PC-9 (cell line): ENCODE data around the gene GRB2. TPM values are rescaled to one million over a fixed set of nuclear protein-coding genes. Genes with fewer than 3 reads are reported as not detected.

Experiments used
- BruUV-seq: library from RNA; stranded (reverse); fragments of 400-500 nt; replicated peaks from 2 replicates; lab custom pipeline; 2021; lab: Mats Ljungman, UMichigan
- CTCF ChIA-PET: fragments of 300-600 bp; sonication (Branson Sonifier 250); formaldehyde crosslinking; loops from one replicate; lab custom pipeline; 2022; ENCODE audit warnings: antibody characterized with exemption; lab: Charles Lee
- POLR2A ChIA-PET: fragments of 300-600 bp; sonication (Branson Sonifier 250); formaldehyde crosslinking; loops from one replicate; lab custom pipeline; 2022; ENCODE audit warnings: antibody characterized with exemption; ENCODE audit not compliant: unreplicated experiment; lab: Charles Lee
- DNase-seq, 2 experiments: peaks; one replicate each; pipeline versions ENCODE4 v3.0.0 to v3.0.0-alpha.2; 2015 to 2022; ENCODE audit warnings: mixed read lengths in 1 of 2
- H2AFZ ChIP-seq: fragments of 200-600 bp; sonication (generic); 2 replicates; pipeline ENCODE4 v1.8.1; 2017; ENCODE audit warnings: antibody characterized with exemption
- H3F3A ChIP-seq: fragments of 200-600 bp; sonication (generic); 2 replicates; pipeline ENCODE4 v1.8.1; 2017; ENCODE audit warnings: antibody characterized with exemption, mild to moderate bottlenecking, low read depth; ENCODE audit not compliant: insufficient read depth
- H3K27ac ChIP-seq: fragments of 200-600 bp; sonication (generic); 2 replicates; pipeline ENCODE4 v1.6.1; 2016; ENCODE audit warnings: mixed run types
- H3K27me3 ChIP-seq: fragments of 200-600 bp; sonication (generic); 2 replicates; pipeline ENCODE4 v1.6.1; 2016; ENCODE audit warnings: low read depth, mixed run types; ENCODE audit not compliant: insufficient read depth
- H3K36me3 ChIP-seq: fragments of 200-600 bp; sonication (generic); 2 replicates; pipeline ENCODE4 v1.6.1; 2016; ENCODE audit warnings: low read depth, mixed run types
- H3K4me1 ChIP-seq: fragments of 200-600 bp; sonication (generic); replicated peaks from 2 replicates; pipeline ENCODE4 v1.6.1; 2016; ENCODE audit warnings: mixed run types; ENCODE audit not compliant: insufficient read depth
- H3K4me2 ChIP-seq: fragments of 200-600 bp; sonication (generic); 2 replicates; pipeline ENCODE4 v1.6.1; 2017; ENCODE audit warnings: mixed run types
- H3K4me3 ChIP-seq: fragments of 200-600 bp; sonication (generic); 2 replicates; pipeline ENCODE4 v1.6.1; 2016; ENCODE audit warnings: mixed run types
- H3K79me2 ChIP-seq: fragments of 200-600 bp; sonication (generic); 2 replicates; pipeline ENCODE4 v1.6.1; 2017; ENCODE audit warnings: low read depth, mixed run types
- H3K9me2 ChIP-seq: fragments of 200-600 bp; sonication (generic); 2 replicates; pipeline ENCODE4 v1.8.1; 2017; ENCODE audit warnings: mild to moderate bottlenecking; ENCODE audit not compliant: insufficient read depth
- H3K9me3 ChIP-seq: fragments of 200-600 bp; sonication (generic); 2 replicates; pipeline ENCODE4 v1.8.1; 2016; ENCODE audit warnings: low read depth; ENCODE audit not compliant: insufficient read depth
- H4K20me1 ChIP-seq: fragments of 200-600 bp; sonication (generic); 2 replicates; pipeline ENCODE4 v1.8.1; 2017; ENCODE audit not compliant: insufficient read depth
- EZH2 ChIP-seq: fragments of 200-600 bp; sonication (generic); IDR thresholded peaks from 2 replicates; pipeline ENCODE4 v1.8.0; 2017; ENCODE audit warnings: antibody characterized with exemption, low read depth
- intact Hi-C: fragments of 100-400 bp; cut with micrococcal nuclease; formaldehyde crosslinking; loops from one replicate; pipeline ENCODE4 v1.10.0; 2022; ENCODE audit not compliant: unreplicated experiment
- total RNA-seq: library from RNA; stranded (reverse); gene quantifications from 2 replicates; pipeline ENCODE4 v1.2.3, GENCODE V29; 2021
- TF ChIP-seq, protein P1 (sequence below): fragments of 200-600 bp; sonication (generic); conservative IDR thresholded peaks from 2 replicates; pipeline ENCODE4 v1.6.1; 2017; ENCODE audit warnings: mixed run types, antibody characterized with exemption, mild to moderate bottlenecking, moderate library complexity

Gene GRB2
- total RNA-seq, 1 experiment from 2014 or later = 75.3 TPM

DNA sequence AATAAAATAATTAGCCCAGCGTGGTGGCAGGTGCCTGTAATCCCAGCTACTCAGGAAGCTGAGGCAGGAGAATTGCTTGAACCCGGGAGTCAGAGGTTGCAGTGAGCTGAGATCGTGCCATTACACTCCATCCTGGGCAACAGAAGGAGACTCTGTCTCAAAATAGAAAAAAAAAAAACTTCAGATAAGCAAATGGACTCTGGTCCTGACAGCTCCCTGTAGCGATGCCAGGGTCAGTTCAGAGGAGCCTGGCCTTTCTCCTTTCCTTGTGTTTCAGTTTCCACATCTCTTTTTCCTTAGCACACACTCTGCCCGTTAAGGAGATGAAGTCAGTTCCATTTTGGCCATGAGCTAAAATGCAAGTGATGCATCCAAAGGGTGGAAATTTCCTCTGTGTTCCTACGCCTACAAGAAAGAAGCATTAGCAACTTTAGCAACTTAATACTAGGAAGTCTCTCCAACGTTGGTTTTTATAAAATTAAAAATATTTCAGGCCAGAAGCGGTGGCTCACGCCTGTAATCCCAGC is 11.6 kb upstream of the GRB2 start:
- H3K36me3 ChIP-seq = no peaks in the 10 kb centered on the region
- CTCF ChIA-PET = no interaction called here
- no peak overlapping the region for H3K27ac ChIP-seq
- H3K9me2 ChIP-seq = no peaks in the 10 kb centered on the region
- H3K9me3 ChIP-seq = no peaks in the 10 kb centered on the region
- POLR2A ChIA-PET = no interaction called here
- intact Hi-C loops = no loop called here
- H3K4me1 ChIP-seq = no peaks in the 10 kb centered on the region
- DNase-seq = no peak
- H4K20me1 ChIP-seq = no peaks in the 10 kb centered on the region
- H3K27me3 ChIP-seq = 0 out of 2 replicates have a peak, but pooled peaks cover 11% of the 10 kb centered on the region
- no peak overlapping the region for H3K4me2 ChIP-seq
- no TSS peak for BruUV-seq
- H2AFZ ChIP-seq = no peak overlapping the region
- no peak overlapping the region for H3K4me3 ChIP-seq
- TF ChIP-seq, protein P1, sequence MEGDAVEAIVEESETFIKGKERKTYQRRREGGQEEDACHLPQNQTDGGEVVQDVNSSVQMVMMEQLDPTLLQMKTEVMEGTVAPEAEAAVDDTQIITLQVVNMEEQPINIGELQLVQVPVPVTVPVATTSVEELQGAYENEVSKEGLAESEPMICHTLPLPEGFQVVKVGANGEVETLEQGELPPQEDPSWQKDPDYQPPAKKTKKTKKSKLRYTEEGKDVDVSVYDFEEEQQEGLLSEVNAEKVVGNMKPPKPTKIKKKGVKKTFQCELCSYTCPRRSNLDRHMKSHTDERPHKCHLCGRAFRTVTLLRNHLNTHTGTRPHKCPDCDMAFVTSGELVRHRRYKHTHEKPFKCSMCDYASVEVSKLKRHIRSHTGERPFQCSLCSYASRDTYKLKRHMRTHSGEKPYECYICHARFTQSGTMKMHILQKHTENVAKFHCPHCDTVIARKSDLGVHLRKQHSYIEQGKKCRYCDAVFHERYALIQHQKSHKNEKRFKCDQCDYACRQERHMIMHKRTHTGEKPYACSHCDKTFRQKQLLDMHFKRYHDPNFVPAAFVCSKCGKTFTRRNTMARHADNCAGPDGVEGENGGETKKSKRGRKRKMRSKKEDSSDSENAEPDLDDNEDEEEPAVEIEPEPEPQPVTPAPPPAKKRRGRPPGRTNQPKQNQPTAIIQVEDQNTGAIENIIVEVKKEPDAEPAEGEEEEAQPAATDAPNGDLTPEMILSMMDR = no peak
- no peak for TF ChIP-seq EZH2
- no peaks in the 10 kb centered on the region for H3K79me2 ChIP-seq
- H3F3A ChIP-seq = peaks cover 2% of the 10 kb centered on the region; the same call in 1 of the 2 replicates

DNA sequence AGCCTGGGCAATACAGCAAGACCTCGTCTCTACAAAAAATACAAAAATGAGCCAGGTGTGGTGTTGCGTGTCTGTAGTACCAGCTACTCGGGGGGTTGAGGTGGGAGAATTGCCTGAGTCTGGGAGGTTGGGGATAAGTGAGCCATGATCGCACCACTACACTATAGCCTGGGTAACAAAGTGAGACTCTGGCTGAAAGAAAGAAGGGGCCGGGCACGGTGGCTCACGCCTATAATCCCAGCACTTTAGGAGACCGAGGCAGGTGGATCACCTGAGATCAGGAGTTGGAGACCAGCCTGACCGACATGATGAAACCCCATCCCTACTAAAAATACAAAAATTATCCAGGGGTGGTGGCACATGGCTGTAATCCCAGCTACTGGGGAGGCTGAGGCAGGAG is 10.5 kb upstream of the GRB2 start:
- H3K79me2 ChIP-seq = no peaks in the 10 kb centered on the region
- CTCF ChIA-PET = interaction anchor here (0.7 kb wide), 1 partner anchor 403 kb away, joined by 5 read pairs; no protein-coding TSS in a partner anchor
- H3K36me3 ChIP-seq = no peaks in the 10 kb centered on the region
- no peaks in the 10 kb centered on the region for H3K4me1 ChIP-seq
- DNase-seq = no peak
- H3K27me3 ChIP-seq = 0 out of 2 replicates have a peak, but pooled peaks cover 11% of the 10 kb centered on the region
- no peak overlapping the region for H3K27ac ChIP-seq
- H3F3A ChIP-seq = peaks cover 6% of the 10 kb centered on the region; the same call in 1 of the 2 replicates
- TF ChIP-seq EZH2 = no peak
- TF ChIP-seq, protein P1 = no peak
- no TSS peak for BruUV-seq
- H3K4me2 ChIP-seq = no peak overlapping the region
- no peaks in the 10 kb centered on the region for H4K20me1 ChIP-seq
- H3K9me2 ChIP-seq = no peaks in the 10 kb centered on the region
- H3K4me3 ChIP-seq = no peak overlapping the region
- intact Hi-C loops = no loop called here
- POLR2A ChIA-PET = no interaction called here
- H3K9me3 ChIP-seq = no peaks in the 10 kb centered on the region
- no peak overlapping the region for H2AFZ ChIP-seq

DNA sequence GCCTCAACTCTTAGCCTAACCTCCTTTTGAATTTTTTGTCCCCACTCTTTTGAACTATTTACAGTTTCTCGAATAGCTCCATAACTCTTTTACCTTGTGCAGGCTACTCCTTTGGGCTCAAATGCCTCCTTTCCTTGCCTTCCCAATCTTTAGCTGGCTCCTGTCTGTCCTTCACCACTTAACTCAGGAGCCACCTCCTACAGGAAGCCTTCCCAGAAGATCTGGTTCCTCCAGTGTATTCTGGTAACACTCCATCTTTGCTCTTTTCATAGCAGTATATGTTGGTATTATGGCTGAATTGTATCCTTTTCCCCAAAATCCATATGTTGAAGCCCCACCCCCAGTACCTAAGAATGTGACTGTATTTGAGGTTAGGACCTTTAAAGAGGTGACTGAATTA is 9.0 kb upstream of the GRB2 start:
- TF ChIP-seq EZH2 = no peak
- TF ChIP-seq, protein P1 = no peak
- H3K4me3 ChIP-seq = no peak overlapping the region
- CTCF ChIA-PET = no interaction called here
- no peaks in the 10 kb centered on the region for H3K9me2 ChIP-seq
- H3K27ac ChIP-seq = no peak overlapping the region
- 0 out of 2 replicates have a peak, but pooled peaks cover 11% of the 10 kb centered on the region for H3K27me3 ChIP-seq
- no peak overlapping the region for H2AFZ ChIP-seq
- no peaks in the 10 kb centered on the region for H3K79me2 ChIP-seq
- POLR2A ChIA-PET = interaction anchor here (0.5 kb wide), 1 partner anchor 97 kb away, joined by 4 read pairs; no protein-coding TSS in a partner anchor
- H3F3A ChIP-seq = 0 out of 2 replicates have a peak, but pooled peaks cover 6% of the 10 kb centered on the region
- no peaks in the 10 kb centered on the region for H3K4me1 ChIP-seq
- no peaks in the 10 kb centered on the region for H4K20me1 ChIP-seq
- no peak overlapping the region for H3K4me2 ChIP-seq
- intact Hi-C loops = no loop called here
- H3K36me3 ChIP-seq = no peaks in the 10 kb centered on the region
- DNase-seq = no peak
- H3K9me3 ChIP-seq = no peaks in the 10 kb centered on the region
- BruUV-seq = no TSS peak
